SK-N-SH treated with all-trans-retinoic acid at 6 μM for 48 hours (cell line): ENCODE data around the gene PIAS2.

Source experiments
- ARNTL ChIP-seq: fragments of 450-650 bp; formaldehyde crosslinking; IDR thresholded peaks from 2 replicates; pipeline ENCODE4 v1.5.0; 2020; ENCODE audit warnings: low read depth, mild to moderate bottlenecking, moderate library complexity, borderline replicate concordance
- CSDC2 ChIP-seq: fragments of 250-450 bp; sonication (Bioruptor Pico); IDR thresholded peaks from 2 replicates; pipeline ENCODE4 v1.5.0; 2020; ENCODE audit warnings: mild to moderate bottlenecking, moderate library complexity
- ESRRG ChIP-seq: fragments of 250-450 bp; sonication (Bioruptor Pico); IDR thresholded peaks from 2 replicates; pipeline ENCODE4 v1.6.1; 2021; ENCODE audit warnings: mild to moderate bottlenecking
- ISL1 ChIP-seq: fragments of 250-450 bp; sonication (Bioruptor Pico); IDR thresholded peaks from 2 replicates; pipeline ENCODE4 v2.1.2; 2022; ENCODE audit warnings: mild to moderate bottlenecking, moderate library complexity
- POU6F1 ChIP-seq: fragments of 250-450 bp; sonication (Bioruptor Pico); IDR thresholded peaks from 2 replicates; pipeline ENCODE4 v1.8.0; 2021; ENCODE audit warnings: low read depth, mild to moderate bottlenecking, moderate library complexity, borderline replicate concordance
- RARB ChIP-seq: fragments of 250-450 bp; sonication (Bioruptor Pico); IDR thresholded peaks from 2 replicates; pipeline ENCODE4 v1.8.0; 2021; ENCODE audit warnings: mild to moderate bottlenecking, moderate library complexity
- ZFP3 ChIP-seq: fragments of 250-450 bp; sonication (Bioruptor Pico); IDR thresholded peaks from 2 replicates; pipeline ENCODE4 v1.5.0; 2020; ENCODE audit warnings: mild to moderate bottlenecking, moderate library complexity
- ZNF70 ChIP-seq: fragments of 450-650 bp; formaldehyde crosslinking; IDR thresholded peaks from 2 replicates; pipeline ENCODE4 v1.5.0; 2020; ENCODE audit warnings: mild to moderate bottlenecking, moderate library complexity
- TF ChIP-seq, protein P1 (sequence below): fragments of 250-450 bp; sonication (Bioruptor Pico); IDR thresholded peaks from 2 replicates; pipeline ENCODE4 v1.5.1; 2021; ENCODE audit warnings: mild to moderate bottlenecking, moderate library complexity
- TF ChIP-seq, protein P2 (sequence below): fragments of 250-450 bp; sonication (Bioruptor Pico); IDR thresholded peaks from 2 replicates; pipeline ENCODE4 v1.8.0; 2020; ENCODE audit warnings: mild to moderate bottlenecking, moderate library complexity, borderline replicate concordance
- TF ChIP-seq, protein P3 (sequence below): fragments of 250-450 bp; sonication (Bioruptor Pico); IDR thresholded peaks from 2 replicates; pipeline ENCODE4 v1.5.0; 2020; ENCODE audit warnings: mild to moderate bottlenecking, moderate library complexity

GRCh38 chr18:46892842-46893241 is 24.5 kb downstream of the PIAS2 start:
- TF ChIP-seq CSDC2 (CRISPR knock-in tag) = no peak
- no peak for TF ChIP-seq POU6F1
- no peak for TF ChIP-seq ARNTL (CRISPR knock-in tag)
- TF ChIP-seq, protein P1, sequence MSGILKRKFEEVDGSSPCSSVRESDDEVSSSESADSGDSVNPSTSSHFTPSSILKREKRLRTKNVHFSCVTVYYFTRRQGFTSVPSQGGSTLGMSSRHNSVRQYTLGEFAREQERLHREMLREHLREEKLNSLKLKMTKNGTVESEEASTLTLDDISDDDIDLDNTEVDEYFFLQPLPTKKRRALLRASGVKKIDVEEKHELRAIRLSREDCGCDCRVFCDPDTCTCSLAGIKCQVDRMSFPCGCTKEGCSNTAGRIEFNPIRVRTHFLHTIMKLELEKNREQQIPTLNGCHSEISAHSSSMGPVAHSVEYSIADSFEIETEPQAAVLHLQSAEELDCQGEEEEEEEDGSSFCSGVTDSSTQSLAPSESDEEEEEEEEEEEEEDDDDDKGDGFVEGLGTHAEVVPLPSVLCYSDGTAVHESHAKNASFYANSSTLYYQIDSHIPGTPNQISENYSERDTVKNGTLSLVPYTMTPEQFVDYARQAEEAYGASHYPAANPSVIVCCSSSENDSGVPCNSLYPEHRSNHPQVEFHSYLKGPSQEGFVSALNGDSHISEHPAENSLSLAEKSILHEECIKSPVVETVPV (CRISPR knock-in tag) = no peak
- TF ChIP-seq RARB (CRISPR knock-in tag) = no peak
- TF ChIP-seq ZNF70 = no peak
- no peak for TF ChIP-seq ESRRG (CRISPR knock-in tag)
- TF ChIP-seq, protein P2, sequence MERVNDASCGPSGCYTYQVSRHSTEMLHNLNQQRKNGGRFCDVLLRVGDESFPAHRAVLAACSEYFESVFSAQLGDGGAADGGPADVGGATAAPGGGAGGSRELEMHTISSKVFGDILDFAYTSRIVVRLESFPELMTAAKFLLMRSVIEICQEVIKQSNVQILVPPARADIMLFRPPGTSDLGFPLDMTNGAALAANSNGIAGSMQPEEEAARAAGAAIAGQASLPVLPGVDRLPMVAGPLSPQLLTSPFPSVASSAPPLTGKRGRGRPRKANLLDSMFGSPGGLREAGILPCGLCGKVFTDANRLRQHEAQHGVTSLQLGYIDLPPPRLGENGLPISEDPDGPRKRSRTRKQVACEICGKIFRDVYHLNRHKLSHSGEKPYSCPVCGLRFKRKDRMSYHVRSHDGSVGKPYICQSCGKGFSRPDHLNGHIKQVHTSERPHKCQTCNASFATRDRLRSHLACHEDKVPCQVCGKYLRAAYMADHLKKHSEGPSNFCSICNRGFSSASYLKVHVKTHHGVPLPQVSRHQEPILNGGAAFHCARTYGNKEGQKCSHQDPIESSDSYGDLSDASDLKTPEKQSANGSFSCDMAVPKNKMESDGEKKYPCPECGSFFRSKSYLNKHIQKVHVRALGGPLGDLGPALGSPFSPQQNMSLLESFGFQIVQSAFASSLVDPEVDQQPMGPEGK (CRISPR knock-in tag) = no peak
- no peak for TF ChIP-seq ISL1
- no peak for TF ChIP-seq ZFP3 (CRISPR knock-in tag)
- TF ChIP-seq, protein P3, sequence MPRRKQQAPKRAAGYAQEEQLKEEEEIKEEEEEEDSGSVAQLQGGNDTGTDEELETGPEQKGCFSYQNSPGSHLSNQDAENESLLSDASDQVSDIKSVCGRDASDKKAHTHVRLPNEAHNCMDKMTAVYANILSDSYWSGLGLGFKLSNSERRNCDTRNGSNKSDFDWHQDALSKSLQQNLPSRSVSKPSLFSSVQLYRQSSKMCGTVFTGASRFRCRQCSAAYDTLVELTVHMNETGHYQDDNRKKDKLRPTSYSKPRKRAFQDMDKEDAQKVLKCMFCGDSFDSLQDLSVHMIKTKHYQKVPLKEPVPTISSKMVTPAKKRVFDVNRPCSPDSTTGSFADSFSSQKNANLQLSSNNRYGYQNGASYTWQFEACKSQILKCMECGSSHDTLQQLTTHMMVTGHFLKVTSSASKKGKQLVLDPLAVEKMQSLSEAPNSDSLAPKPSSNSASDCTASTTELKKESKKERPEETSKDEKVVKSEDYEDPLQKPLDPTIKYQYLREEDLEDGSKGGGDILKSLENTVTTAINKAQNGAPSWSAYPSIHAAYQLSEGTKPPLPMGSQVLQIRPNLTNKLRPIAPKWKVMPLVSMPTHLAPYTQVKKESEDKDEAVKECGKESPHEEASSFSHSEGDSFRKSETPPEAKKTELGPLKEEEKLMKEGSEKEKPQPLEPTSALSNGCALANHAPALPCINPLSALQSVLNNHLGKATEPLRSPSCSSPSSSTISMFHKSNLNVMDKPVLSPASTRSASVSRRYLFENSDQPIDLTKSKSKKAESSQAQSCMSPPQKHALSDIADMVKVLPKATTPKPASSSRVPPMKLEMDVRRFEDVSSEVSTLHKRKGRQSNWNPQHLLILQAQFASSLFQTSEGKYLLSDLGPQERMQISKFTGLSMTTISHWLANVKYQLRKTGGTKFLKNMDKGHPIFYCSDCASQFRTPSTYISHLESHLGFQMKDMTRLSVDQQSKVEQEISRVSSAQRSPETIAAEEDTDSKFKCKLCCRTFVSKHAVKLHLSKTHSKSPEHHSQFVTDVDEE = no peak
